ENCODE measurements around the gene PRDM16.

PRDM16 gene

GRCh38 chr1:3176820-3177219, 107.8 kb downstream of the PRDM16 start:
- CTCF ChIA-PET: no interaction called here
- H3K4me3 ChIP-seq (ENCODE audit: low read depth, low read length): no peak overlapping the region
- peaks cover 0 to 12% of the 10 kb centered on the region in 2 experiments; a peak in 2 of 3 replicates for H3K36me3 ChIP-seq (ENCODE audit: control insufficient read depth in 2 of 2, insufficient read depth in 1 of 2, low read length in 2 of 2)
- POLR2A ChIA-PET: no interaction called here
- no peak overlapping the region for H3K27ac ChIP-seq (ENCODE audit: extremely low read depth, low read depth, low read length)
- no peaks in the 10 kb centered on the region for H3K9me3 ChIP-seq (ENCODE audit: control insufficient read depth, insufficient read depth, low read depth, low read length)
- TF ChIP-seq ZBTB17 (tag by site-specific recombination; IDR thresholded peaks at IDR 0.05) (peak; percentile 90), KLF17 (tag by site-specific recombination; IDR thresholded peaks at IDR 0.05) (no peak), ZNF776 (tag by site-specific recombination; IDR thresholded peaks at IDR 0.05; ENCODE audit: borderline replicate concordance) (0 out of 2 replicates have a peak, but pooled peaks have one; percentile 9), ZNF366 (tag by site-specific recombination; conservative IDR thresholded peaks at IDR 0.05) (peak; percentile 92), PRDM10 (tag by site-specific recombination; IDR thresholded peaks at IDR 0.05) (no peak)
- no peaks in the 10 kb centered on the region for H3K4me1 ChIP-seq (ENCODE audit: control insufficient read depth, insufficient read depth, low read length)

GRCh38 chr1:3178279-3178678, 109.3 kb downstream of the PRDM16 start:
- Histone ChIP-seq H3K4me3 (ENCODE audit: low read depth, low read length) (no peak overlapping the region), H3K9me3 (ENCODE audit: control insufficient read depth, insufficient read depth, low read depth, low read length) (no peaks in the 10 kb centered on the region), H3K36me3 (ENCODE audit: control insufficient read depth in 2 of 2, insufficient read depth in 1 of 2, low read length in 2 of 2) (peaks cover 0 to 13% of the 10 kb centered on the region in 2 experiments; a peak in 2 of 3 replicates), H3K4me1 (ENCODE audit: control insufficient read depth, insufficient read depth, low read length) (no peaks in the 10 kb centered on the region), H3K27ac (ENCODE audit: extremely low read depth, low read depth, low read length) (no peak overlapping the region)
- TF ChIP-seq PRDM1 (tag by site-specific recombination; IDR thresholded peaks at IDR 0.05): no peak
- ChIA-PET POLR2A (no interaction called here), CTCF (no interaction called here)

GRCh38 chr1:3179471-3179870, 110.5 kb downstream of the PRDM16 start:
- no peak overlapping the region for H3K27ac ChIP-seq (ENCODE audit: extremely low read depth, low read depth, low read length)
- H3K9me3 ChIP-seq (ENCODE audit: control insufficient read depth, insufficient read depth, low read depth, low read length): no peaks in the 10 kb centered on the region
- H3K4me3 ChIP-seq (ENCODE audit: low read depth, low read length): no peak overlapping the region
- H3K4me1 ChIP-seq (ENCODE audit: control insufficient read depth, insufficient read depth, low read length): no peaks in the 10 kb centered on the region
- ChIA-PET CTCF (interaction anchor here (0.5 kb wide), 1 partner anchor 43 kb away, joined by 3 read pairs; no protein-coding TSS in a partner anchor), POLR2A (no interaction called here)
- H3K36me3 ChIP-seq (ENCODE audit: control insufficient read depth in 2 of 2, insufficient read depth in 1 of 2, low read length in 2 of 2): peaks cover 0 to 13% of the 10 kb centered on the region in 2 experiments; a peak in 2 of 3 replicates
- TF ChIP-seq ZEB2 (tag by site-specific recombination; IDR thresholded peaks at IDR 0.05) (no peak), ZNF580 (tag by site-specific recombination; IDR thresholded peaks at IDR 0.05) (no peak), ZNF629 (tag by site-specific recombination; IDR thresholded peaks at IDR 0.05) (no peak), ZNF335 (tag by site-specific recombination; conservative IDR thresholded peaks at IDR 0.05) (no peak), ZNF138 (tag by site-specific recombination; IDR thresholded peaks at IDR 0.05; ENCODE audit: borderline replicate concordance) (no peak), ZNF791 (tag by site-specific recombination; IDR thresholded peaks at IDR 0.05) (no peak), ZNF18 (tag by site-specific recombination; IDR thresholded peaks at IDR 0.05) (no peak), ZNF202 (tag by site-specific recombination; IDR thresholded peaks at IDR 0.05; ENCODE audit: borderline replicate concordance) (no peak), ZNF747 (tag by site-specific recombination; IDR thresholded peaks at IDR 0.05) (no peak), REST (tag by site-specific recombination; IDR thresholded peaks at IDR 0.05) (no peak), BCL11A (tag by site-specific recombination; IDR thresholded peaks at IDR 0.05; ENCODE audit: low read depth) (no peak), ZNF555 (tag by site-specific recombination; conservative IDR thresholded peaks at IDR 0.05) (no peak), INSM2 (tag by site-specific recombination; IDR thresholded peaks at IDR 0.05) (no peak), ZNF221 (tag by site-specific recombination; IDR thresholded peaks at IDR 0.05; ENCODE audit: borderline replicate concordance) (no peak)
